Chondrocyte (in vitro differentiated cells): ENCODE results near the gene ZSCAN21. TPM values are rescaled to one million over a fixed set of nuclear protein-coding genes. Genes with fewer than 3 reads are reported as not detected.

Experiments
- DNase-seq: peaks from one replicate; pipeline ENCODE4 v3.0.0; 2021; ENCODE audit warnings: mixed read lengths, low spot score
- H3K27ac Mint-ChIP-seq: one replicate; pipeline ENCODE4 v1.8.0; 2021; ENCODE audit warnings: mild to moderate bottlenecking, moderate library complexity, mixed read lengths; ENCODE audit not compliant: unreplicated experiment
- H3K27me3 Mint-ChIP-seq: 2 replicates; pipeline ENCODE4 v1.8.0; 2021; ENCODE audit warnings: low read depth, mixed read lengths
- H3K36me3 Mint-ChIP-seq: 2 replicates; pipeline ENCODE4 v1.8.0; 2021; ENCODE audit warnings: low read depth, mixed read lengths
- H3K4me1 Mint-ChIP-seq: 2 replicates; pipeline ENCODE4 v1.8.0; 2021; ENCODE audit warnings: low read depth, mild to moderate bottlenecking, mixed read lengths
- H3K4me3 Mint-ChIP-seq: one replicate; pipeline ENCODE4 v1.8.0; 2021; ENCODE audit warnings: mild to moderate bottlenecking, moderate library complexity, mixed read lengths; ENCODE audit not compliant: unreplicated experiment
- H3K9me3 Mint-ChIP-seq: 2 replicates; pipeline ENCODE4 v1.8.0; 2021; ENCODE audit warnings: low read depth, mixed read lengths
- CTCF ChIP-seq: fragments of 200-600 bp; sonication (generic); IDR thresholded peaks from 2 replicates; pipeline ENCODE4 v1.5.0; 2021; ENCODE audit warnings: antibody characterized with exemption, mild to moderate bottlenecking, moderate library complexity
- total RNA-seq: library from RNA; stranded (reverse); gene quantifications from 3 replicates; pipeline ENCODE4 v1.2.1, GENCODE V29; 2021

The ZSCAN21 gene
- total RNA-seq, 1 donor from 2014 or later: 13.1 TPM

- H3K36me3 Mint-ChIP-seq: peaks cover 69% of the 10 kb centered on the region
- no peak overlapping the region for H3K4me3 Mint-ChIP-seq
- H3K27me3 Mint-ChIP-seq: no peaks in the 10 kb centered on the region
- peaks cover 23% of the 10 kb centered on the region for H3K4me1 Mint-ChIP-seq
- H3K27ac Mint-ChIP-seq: no peak overlapping the region
- peaks cover 26% of the 10 kb centered on the region for H3K9me3 Mint-ChIP-seq
- no peak for TF ChIP-seq CTCF
- no peak for DNase-seq
Measured at GRCh38 chr7:100075418-100075817, 25.8 kb downstream of the ZSCAN21 start.

GRCh38 chr7:100077205-100077604 is 27.6 kb downstream of the ZSCAN21 start:
- Mint-ChIP-seq H3K4me3 (no peak overlapping the region), H3K36me3 (peaks cover 55% of the 10 kb centered on the region), H3K27me3 (no peaks in the 10 kb centered on the region), H3K27ac (no peak overlapping the region), H3K9me3 (peaks cover 8% of the 10 kb centered on the region), H3K4me1 (peaks cover 32% of the 10 kb centered on the region)
- TF ChIP-seq CTCF: no peak
- no peak for DNase-seq

GRCh38 chr7:100079024-100079560 is 29.5 kb downstream of the ZSCAN21 start:
- H3K27me3 Mint-ChIP-seq: no peaks in the 10 kb centered on the region
- peak overlapping the region; percentile 92 for H3K27ac Mint-ChIP-seq
- no peaks in the 10 kb centered on the region for H3K9me3 Mint-ChIP-seq
- H3K4me3 Mint-ChIP-seq: peak overlapping the region; percentile 89
- H3K36me3 Mint-ChIP-seq: peaks cover 39% of the 10 kb centered on the region
- peaks cover 38% of the 10 kb centered on the region for H3K4me1 Mint-ChIP-seq
- no peak for TF ChIP-seq CTCF
- no peak for DNase-seq

GRCh38 chr7:100080907-100081534 is 31.4 kb downstream of the ZSCAN21 start:
- no peak for TF ChIP-seq CTCF
- Mint-ChIP-seq H3K9me3 (no peaks in the 10 kb centered on the region), H3K4me3 (peak overlapping the region; percentile 89), H3K4me1 (peaks cover 38% of the 10 kb centered on the region), H3K27ac (peak overlapping the region; percentile 92), H3K27me3 (no peaks in the 10 kb centered on the region), H3K36me3 (peaks cover 23% of the 10 kb centered on the region)
- no peak for DNase-seq

GRCh38 chr7:100081535-100082102 is 32.0 kb downstream of the ZSCAN21 start, which contains the start of gene ZNF3:
Gene ZNF3 (minus strand): TSS chr7:100081723. CDS start chr7:100077357, 4,366 bp downstream.
- Mint-ChIP-seq H3K4me3 (peak within 1 kb of the TSS; percentile 89), H3K36me3 (peaks cover 19% of the 10 kb centered on the region), H3K9me3 (no peaks in the 10 kb centered on the region), H3K4me1 (peaks cover 38% of the 10 kb centered on the region), H3K27me3 (no peaks in the 10 kb centered on the region), H3K27ac (peak within 1 kb of the TSS; percentile 92)
- TF ChIP-seq CTCF: peak; percentile 97
- DNase-seq: peak; percentile 99
